ENCODE results near the gene TMEM175. TPM values are rescaled to one million over a fixed set of nuclear protein-coding genes. Genes with fewer than 3 reads are reported as not detected.

Gene TMEM175
- total and polyA plus RNA-seq, 2 of the 8 experiments (the other 6 are each of a cell fraction or from before 2014, with no cell fraction given): 4.9 to 20.7 TPM

GRCh38 chr4:958696-959337 is 26.6 kb downstream of the TMEM175 start (continued):
- no peak for TF ChIP-seq CBX8 (IDR thresholded peaks at IDR 0.05; ENCODE audit: borderline replicate concordance, low read depth, low read length)
- TF ChIP-seq KDM5A (IDR thresholded peaks at IDR 0.05; ENCODE audit: low read length): no peak
- no peak for TF ChIP-seq TEAD4 (IDR thresholded peaks at IDR 0.05; ENCODE audit: low read depth, low read length)
- no peak for TF ChIP-seq POLR2A (IDR thresholded peaks at IDR 0.05; ENCODE audit: control extremely low read depth in 1 of 2, low read depth in 2 of 2, low read length in 2 of 2)
- no peak for TF ChIP-seq SIN3A (conservative IDR thresholded peaks at IDR 0.05 in 1 of 2, IDR thresholded peaks at IDR 0.05 in 1 of 2; ENCODE audit: low read depth in 1 of 2, low read length in 2 of 2)
- no peak for TF ChIP-seq SIRT6 (IDR thresholded peaks at IDR 0.05; ENCODE audit: low read length)
